ENCODE data around the gene CFAP77.
A peak's percentile ranks its signal among the peaks of the same experiment; 100 is the strongest.

The CFAP77 gene

GRCh38 chr9:132504488-132504887, 94.5 kb downstream of the CFAP77 start:
- no peak overlapping the region for H3K4me3 ChIP-seq (ENCODE audit: low read depth, low read length)
- TF ChIP-seq, protein P1, sequence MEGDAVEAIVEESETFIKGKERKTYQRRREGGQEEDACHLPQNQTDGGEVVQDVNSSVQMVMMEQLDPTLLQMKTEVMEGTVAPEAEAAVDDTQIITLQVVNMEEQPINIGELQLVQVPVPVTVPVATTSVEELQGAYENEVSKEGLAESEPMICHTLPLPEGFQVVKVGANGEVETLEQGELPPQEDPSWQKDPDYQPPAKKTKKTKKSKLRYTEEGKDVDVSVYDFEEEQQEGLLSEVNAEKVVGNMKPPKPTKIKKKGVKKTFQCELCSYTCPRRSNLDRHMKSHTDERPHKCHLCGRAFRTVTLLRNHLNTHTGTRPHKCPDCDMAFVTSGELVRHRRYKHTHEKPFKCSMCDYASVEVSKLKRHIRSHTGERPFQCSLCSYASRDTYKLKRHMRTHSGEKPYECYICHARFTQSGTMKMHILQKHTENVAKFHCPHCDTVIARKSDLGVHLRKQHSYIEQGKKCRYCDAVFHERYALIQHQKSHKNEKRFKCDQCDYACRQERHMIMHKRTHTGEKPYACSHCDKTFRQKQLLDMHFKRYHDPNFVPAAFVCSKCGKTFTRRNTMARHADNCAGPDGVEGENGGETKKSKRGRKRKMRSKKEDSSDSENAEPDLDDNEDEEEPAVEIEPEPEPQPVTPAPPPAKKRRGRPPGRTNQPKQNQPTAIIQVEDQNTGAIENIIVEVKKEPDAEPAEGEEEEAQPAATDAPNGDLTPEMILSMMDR (IDR thresholded peaks at IDR 0.05; ENCODE audit: low read depth, low read length): no peak
- no peak for DNase-seq (ENCODE audit: low read depth, low spot score)
- in situ Hi-C loops (cut with HindIII; ENCODE audit: low sequenced_read_pairs): no loop called here

DNA sequence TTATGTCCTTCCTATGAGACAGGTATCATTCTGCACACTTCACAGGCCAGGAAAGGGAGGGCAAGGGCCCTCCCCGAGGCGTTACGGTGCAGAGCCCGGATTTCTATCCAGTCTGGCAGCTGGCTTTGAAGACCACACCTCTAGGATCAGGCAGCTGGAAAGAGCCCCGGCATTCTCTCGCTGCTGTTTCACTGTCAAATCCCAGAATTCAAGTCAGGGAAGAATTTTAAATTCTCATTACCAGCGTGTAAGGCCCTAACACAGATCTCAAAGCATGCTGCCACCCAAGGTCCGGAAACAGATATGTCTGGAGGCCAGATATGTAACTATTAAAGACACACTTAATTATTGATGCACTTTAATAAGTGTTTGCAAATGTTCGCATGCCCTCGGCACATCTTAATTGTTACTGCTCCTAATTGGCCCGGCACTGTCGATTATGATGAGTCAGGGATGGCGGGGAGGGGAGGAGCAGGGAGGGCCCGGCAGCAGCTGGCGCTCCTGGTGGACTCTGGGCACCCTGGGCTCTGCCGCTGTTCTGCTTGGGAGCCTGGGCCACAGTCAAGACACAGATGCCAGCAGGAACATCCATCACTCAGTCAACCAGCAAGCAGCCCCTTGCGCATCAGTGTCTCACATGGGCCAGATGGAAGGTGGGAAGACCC, 96.1 kb downstream of the CFAP77 start:
- in situ Hi-C loops (cut with HindIII; ENCODE audit: low sequenced_read_pairs): no loop called here
- TF ChIP-seq, protein P1 (IDR thresholded peaks at IDR 0.05; ENCODE audit: low read depth, low read length): no peak
- no peak overlapping the region for H3K4me3 ChIP-seq (ENCODE audit: low read depth, low read length)
- DNase-seq (ENCODE audit: low read depth, low spot score): no peak

DNA sequence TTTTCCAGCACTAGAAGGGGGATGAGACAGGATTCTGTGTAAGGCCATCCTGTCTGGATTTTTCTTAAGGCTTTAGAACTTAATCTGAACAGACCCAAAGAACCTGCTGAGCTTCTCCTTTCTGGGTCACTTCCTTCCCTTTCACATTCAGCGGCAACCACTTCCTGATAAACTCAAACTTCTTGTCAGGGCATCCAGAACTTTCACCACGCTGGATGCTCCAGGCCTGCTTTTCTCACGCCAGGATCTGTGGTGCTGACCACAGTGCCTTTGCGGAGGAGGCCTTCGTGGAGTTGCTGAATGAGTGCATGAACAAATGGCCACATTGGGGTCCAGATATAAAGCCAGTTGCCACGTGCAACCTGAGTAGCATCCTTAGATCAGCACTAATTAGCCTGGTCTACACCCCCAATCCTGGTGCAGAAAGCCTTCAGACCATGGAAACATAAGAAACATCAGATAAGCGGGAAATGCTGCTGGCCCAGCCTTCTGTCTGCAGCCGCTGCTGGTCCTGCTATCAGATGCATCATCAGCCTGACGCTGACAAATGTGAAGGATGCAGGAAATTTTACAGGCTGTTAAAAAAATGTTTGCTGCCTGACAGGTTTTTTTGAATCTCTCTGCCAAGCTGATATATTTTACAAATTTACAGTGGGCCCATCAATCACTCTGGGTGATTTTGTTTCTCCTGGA, 97.1 kb downstream of the CFAP77 start:
- in situ Hi-C loops (cut with HindIII; ENCODE audit: low sequenced_read_pairs): no loop called here
- DNase-seq (ENCODE audit: low read depth, low spot score): no peak

GRCh38 chr9:132507670-132508469, 97.9 kb downstream of the CFAP77 start:
- in situ Hi-C loops (cut with HindIII; ENCODE audit: low sequenced_read_pairs): no loop called here
- peak; percentile 67 for DNase-seq (ENCODE audit: low read depth, low spot score)
- TF ChIP-seq, protein P1 (IDR thresholded peaks at IDR 0.05; ENCODE audit: low read depth, low read length): peak; percentile 88
- H3K4me3 ChIP-seq (ENCODE audit: low read depth, low read length): no peak overlapping the region

More for the DNA sequence above, 97.1 kb downstream of the CFAP77 start:
- TF ChIP-seq, protein P1 (IDR thresholded peaks at IDR 0.05; ENCODE audit: low read depth, low read length): no peak
- H3K4me3 ChIP-seq (ENCODE audit: low read depth, low read length): no peak overlapping the region

DNA sequence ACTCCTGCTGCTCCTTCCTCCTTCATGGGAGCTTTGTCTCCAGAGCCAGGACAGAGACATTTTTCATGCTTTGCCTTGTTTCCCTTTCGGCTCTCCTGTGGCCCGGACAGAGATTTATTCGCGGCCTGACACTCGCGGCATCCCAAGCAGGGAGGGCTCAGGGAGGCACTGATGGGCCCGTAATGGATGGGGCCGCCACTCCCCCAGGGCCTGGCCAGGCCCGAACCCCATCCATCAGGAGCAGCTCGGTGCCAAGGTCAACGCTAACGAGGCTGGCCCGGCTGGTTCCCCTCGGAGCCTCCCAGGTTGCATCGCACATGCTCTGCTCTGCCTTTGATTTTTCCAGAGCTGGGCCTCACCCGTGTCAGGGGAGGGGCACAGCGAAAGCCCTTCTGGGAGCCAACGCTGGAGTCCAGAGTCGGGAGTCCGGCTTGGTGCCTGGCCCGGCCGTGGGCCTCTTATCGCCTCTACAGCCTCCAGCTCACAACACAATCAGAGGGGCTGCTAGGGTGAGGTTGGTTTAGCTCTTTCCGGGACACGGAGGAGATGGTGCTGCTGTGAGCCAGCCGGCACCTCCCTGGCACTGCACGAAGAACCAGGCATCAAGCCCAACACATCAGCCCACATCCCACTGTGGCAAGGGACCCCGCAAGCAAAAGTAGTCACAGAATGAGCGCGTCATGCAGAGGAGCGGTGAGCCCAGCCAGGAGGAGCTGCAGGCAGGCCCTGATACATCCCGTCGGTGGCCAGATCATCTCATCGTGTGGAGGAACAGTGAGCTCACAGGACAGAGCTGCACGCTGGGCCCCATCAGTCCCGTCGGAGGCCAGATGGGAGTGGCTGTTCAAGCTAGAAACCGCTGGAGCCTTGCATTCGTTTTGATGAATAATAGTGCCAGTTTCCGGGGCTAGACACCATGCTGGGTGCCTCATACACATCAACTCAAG, 100.2 kb downstream of the CFAP77 start:
- H3K4me3 ChIP-seq (ENCODE audit: low read depth, low read length): no peak overlapping the region
- in situ Hi-C loops (cut with HindIII; ENCODE audit: low sequenced_read_pairs): no loop called here
- peak; percentile 18 for DNase-seq (ENCODE audit: low read depth, low spot score)
- TF ChIP-seq, protein P1 (IDR thresholded peaks at IDR 0.05; ENCODE audit: low read depth, low read length): no peak
